IMR-90 (cell line): ENCODE data around the gene TFDP2.

Experiments used
- CTCF ChIP-seq: conservative IDR thresholded peaks from 2 replicates; pipeline ENCODE4 v1.5.1; 2012; ENCODE audit warnings: mild to moderate bottlenecking, low read depth, low read length, improper control_type of control experiment
- POLR2A ChIP-seq: IDR thresholded peaks from 2 replicates; pipeline ENCODE4 v1.6.1; 2012; ENCODE audit warnings: mild to moderate bottlenecking, low read depth, low read length

- no peak for TF ChIP-seq CTCF
- TF ChIP-seq POLR2A = no peak
Observed at GRCh38 chr3:142149673-142149992, 289 bp upstream of the TFDP2 start.
